ENCODE data around the gene GNG7.

The GNG7 gene

DNA sequence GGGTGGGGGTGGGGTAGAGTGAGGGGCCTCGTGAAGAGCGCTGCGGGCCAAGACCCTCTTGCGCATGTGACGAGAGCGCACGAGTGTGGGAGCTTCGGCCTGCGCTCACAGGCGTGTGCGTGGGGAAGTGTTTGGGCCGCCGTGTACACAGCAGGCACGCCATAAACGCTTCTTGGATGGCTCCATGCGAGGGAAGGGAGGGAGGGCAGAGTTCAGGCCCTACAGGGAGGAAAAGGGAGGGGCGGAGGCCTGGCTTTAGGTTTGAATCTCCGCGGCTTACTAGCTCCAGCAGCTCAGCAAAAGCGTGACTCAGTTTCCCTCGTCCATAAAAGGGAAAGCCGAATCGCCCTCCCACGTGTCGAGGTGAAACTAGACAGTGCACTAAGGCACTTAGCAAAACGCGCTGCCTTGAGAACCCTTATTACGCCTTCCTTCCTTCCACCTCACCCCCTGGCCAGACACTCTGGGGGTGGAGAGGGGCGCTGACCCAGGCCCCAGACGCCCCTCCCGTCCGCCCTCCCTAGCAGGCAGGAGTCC is 214.0 kb downstream of the GNG7 start:
- TF ChIP-seq, protein P1, sequence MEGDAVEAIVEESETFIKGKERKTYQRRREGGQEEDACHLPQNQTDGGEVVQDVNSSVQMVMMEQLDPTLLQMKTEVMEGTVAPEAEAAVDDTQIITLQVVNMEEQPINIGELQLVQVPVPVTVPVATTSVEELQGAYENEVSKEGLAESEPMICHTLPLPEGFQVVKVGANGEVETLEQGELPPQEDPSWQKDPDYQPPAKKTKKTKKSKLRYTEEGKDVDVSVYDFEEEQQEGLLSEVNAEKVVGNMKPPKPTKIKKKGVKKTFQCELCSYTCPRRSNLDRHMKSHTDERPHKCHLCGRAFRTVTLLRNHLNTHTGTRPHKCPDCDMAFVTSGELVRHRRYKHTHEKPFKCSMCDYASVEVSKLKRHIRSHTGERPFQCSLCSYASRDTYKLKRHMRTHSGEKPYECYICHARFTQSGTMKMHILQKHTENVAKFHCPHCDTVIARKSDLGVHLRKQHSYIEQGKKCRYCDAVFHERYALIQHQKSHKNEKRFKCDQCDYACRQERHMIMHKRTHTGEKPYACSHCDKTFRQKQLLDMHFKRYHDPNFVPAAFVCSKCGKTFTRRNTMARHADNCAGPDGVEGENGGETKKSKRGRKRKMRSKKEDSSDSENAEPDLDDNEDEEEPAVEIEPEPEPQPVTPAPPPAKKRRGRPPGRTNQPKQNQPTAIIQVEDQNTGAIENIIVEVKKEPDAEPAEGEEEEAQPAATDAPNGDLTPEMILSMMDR (conservative IDR thresholded peaks at IDR 0.05) = no peak
- H3K27ac ChIP-seq = peak overlapping the region; percentile 55; the same call in 1 of the 2 replicates

DNA sequence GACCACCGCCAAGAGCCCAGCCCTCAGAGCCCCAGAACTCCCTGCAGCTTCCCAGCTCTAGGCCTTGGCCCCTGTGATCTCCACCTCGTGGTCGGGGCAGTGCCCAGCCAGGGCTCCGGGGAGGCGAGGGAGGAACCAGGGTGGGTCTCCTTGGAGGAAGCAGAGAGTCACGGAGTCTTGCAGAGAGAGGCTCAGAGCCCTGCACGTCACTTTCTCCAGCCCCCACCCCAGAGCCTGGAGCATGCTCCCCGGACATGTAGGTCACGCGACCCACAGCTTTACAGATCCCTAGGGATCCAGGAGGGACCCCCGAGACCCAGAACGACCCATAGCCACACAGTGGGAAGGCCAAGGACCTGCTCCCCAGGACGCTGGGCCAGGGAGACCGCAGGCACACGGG is 214.7 kb downstream of the GNG7 start:
- TF ChIP-seq, protein P1 (conservative IDR thresholded peaks at IDR 0.05) = no peak
- H3K27ac ChIP-seq = no peak overlapping the region

GRCh38 chr19:2487090-2487489 is 215.4 kb downstream of the GNG7 start:
- no peak overlapping the region for H3K27ac ChIP-seq
- TF ChIP-seq, protein P1 (conservative IDR thresholded peaks at IDR 0.05) = no peak

- TF ChIP-seq, protein P1 (conservative IDR thresholded peaks at IDR 0.05) = no peak
- no peak overlapping the region for H3K27ac ChIP-seq
These were observed 217.1 kb downstream of the GNG7 start for GRCh38 chr19:2485428-2485827.

- H3K27ac ChIP-seq = no peak overlapping the region
- TF ChIP-seq, protein P1 (conservative IDR thresholded peaks at IDR 0.05) = no peak
These were observed 218.1 kb downstream of the GNG7 start for GRCh38 chr19:2484178-2484937.

- TF ChIP-seq, protein P1 (conservative IDR thresholded peaks at IDR 0.05) = no peak
These were observed 218.9 kb downstream of the GNG7 start for GRCh38 chr19:2483484-2484151.

DNA sequence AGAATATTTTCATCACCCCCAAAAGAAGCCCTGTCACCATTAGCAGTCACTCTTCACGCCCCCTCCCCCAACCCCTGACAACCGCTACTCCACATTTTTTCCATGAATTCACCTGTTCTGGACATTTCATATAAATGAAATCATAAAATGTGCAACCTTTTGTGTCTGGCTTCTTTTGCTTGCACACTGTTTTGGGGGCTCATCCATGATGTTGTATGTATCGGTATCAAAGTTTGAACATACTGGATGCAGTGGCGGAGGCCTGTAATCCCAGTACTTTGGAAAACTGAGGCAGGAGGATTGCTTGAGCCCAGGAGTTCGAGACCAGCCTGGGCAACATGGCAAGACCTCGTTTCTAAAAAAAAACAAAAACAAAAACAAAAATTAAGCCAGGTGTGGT is 219.4 kb downstream of the GNG7 start:
- TF ChIP-seq, protein P1 (conservative IDR thresholded peaks at IDR 0.05) = no peak
- H3K27ac ChIP-seq = no peak overlapping the region

More at GRCh38 chr19:2483484-2484151, 218.9 kb downstream of the GNG7 start:
- H3K27ac ChIP-seq = no peak overlapping the region
